ENCODE results near the gene FRMD4B. TPM values are rescaled to one million over a fixed set of nuclear protein-coding genes. Genes with fewer than 3 reads are reported as not detected.
A peak's percentile ranks its signal among the peaks of the same experiment; 100 is the strongest.

Gene FRMD4B
- total and polyA plus RNA-seq, 12 donors: 5.5 to 165 (median 17.4) TPM

DNA sequence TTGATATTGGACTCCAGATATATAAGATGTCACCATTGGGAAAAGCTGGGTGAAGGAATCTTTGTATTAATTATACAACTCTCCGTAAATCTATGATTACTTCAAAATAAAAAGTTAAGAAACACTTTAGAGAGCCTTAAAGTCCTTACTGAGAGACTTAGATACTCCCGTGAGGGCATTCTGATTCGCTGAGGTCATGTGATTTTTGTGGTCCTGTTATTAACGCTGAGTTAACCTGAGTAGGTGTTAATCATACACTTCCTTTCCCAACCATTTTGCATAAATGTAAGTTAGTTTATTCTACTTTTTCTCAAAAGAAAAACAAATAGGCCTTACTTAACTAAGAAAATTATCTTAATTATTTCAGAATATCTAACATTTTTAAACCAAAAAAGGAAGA is 196.4 kb downstream of the FRMD4B start:
- H3K27me3 ChIP-seq: no peaks in the 10 kb centered on the region
- DNase-seq: no peak
- intact Hi-C loops (cut with DNase I): no loop called here
- TF ChIP-seq, protein P1, sequence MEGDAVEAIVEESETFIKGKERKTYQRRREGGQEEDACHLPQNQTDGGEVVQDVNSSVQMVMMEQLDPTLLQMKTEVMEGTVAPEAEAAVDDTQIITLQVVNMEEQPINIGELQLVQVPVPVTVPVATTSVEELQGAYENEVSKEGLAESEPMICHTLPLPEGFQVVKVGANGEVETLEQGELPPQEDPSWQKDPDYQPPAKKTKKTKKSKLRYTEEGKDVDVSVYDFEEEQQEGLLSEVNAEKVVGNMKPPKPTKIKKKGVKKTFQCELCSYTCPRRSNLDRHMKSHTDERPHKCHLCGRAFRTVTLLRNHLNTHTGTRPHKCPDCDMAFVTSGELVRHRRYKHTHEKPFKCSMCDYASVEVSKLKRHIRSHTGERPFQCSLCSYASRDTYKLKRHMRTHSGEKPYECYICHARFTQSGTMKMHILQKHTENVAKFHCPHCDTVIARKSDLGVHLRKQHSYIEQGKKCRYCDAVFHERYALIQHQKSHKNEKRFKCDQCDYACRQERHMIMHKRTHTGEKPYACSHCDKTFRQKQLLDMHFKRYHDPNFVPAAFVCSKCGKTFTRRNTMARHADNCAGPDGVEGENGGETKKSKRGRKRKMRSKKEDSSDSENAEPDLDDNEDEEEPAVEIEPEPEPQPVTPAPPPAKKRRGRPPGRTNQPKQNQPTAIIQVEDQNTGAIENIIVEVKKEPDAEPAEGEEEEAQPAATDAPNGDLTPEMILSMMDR (IDR thresholded peaks at IDR 0.05): no peak
- TF ChIP-seq POLR2A (IDR thresholded peaks at IDR 0.05): no peak
- H3K9me3 ChIP-seq (replicated peaks in 1 of 3): no peaks in the 10 kb centered on the region
- no peak overlapping the region for H3K27ac ChIP-seq
- peaks cover 0 to 38% of the 10 kb centered on the region in 2 donors for H3K36me3 ChIP-seq (replicated peaks in 1 of 2)
- 87 to 94% (median 91%) methylated on average over 4 of the region's 4 CpGs for WGBS, 4 donors
- H3K4me1 ChIP-seq (replicated peaks in 1 of 2): no peaks in the 10 kb centered on the region
- H3K4me3 ChIP-seq: no peak overlapping the region

DNA sequence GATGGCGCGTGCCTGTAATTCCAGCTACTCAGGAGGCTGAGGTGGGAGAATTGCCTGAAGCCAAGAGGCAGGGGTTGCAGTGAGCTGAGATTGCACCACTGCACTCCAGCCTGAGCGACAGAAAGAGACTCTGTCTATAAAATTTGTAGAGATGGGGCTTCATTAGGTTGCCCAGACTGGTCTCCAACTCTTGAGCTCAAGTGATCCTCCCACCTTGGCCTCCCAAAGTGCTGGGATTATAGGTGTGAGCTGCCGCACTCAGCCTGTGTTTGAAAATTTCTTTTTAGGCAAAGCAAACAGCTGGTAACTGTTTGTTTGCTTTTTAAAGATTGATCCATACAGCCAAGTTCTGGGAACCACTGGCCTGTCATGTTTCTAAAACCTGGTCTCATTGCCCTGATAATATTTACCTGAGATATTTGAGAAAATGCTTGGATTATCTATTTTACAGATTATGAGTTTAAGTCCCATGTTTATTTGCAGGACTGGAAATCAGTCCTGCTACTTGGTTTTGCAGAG is 199.3 kb downstream of the FRMD4B start:
- 79 to 99% (median 97%) methylated on average over 4 of the region's 4 CpGs for WGBS, 4 donors
- Histone ChIP-seq H3K36me3 (replicated peaks in 1 of 2) (peaks cover 0 to 21% of the 10 kb centered on the region in 2 donors), H3K9me3 (replicated peaks in 1 of 3) (no peaks in the 10 kb centered on the region), H3K27me3 (no peaks in the 10 kb centered on the region), H3K4me1 (replicated peaks in 1 of 2) (no peaks in the 10 kb centered on the region), H3K4me3 (no peak overlapping the region), H3K27ac (no peak overlapping the region)
- DNase-seq: no peak
- no peak for TF ChIP-seq POLR2A (IDR thresholded peaks at IDR 0.05)
- TF ChIP-seq, protein P1 (IDR thresholded peaks at IDR 0.05): no peak
- intact Hi-C loops (cut with DNase I): no loop called here

DNA sequence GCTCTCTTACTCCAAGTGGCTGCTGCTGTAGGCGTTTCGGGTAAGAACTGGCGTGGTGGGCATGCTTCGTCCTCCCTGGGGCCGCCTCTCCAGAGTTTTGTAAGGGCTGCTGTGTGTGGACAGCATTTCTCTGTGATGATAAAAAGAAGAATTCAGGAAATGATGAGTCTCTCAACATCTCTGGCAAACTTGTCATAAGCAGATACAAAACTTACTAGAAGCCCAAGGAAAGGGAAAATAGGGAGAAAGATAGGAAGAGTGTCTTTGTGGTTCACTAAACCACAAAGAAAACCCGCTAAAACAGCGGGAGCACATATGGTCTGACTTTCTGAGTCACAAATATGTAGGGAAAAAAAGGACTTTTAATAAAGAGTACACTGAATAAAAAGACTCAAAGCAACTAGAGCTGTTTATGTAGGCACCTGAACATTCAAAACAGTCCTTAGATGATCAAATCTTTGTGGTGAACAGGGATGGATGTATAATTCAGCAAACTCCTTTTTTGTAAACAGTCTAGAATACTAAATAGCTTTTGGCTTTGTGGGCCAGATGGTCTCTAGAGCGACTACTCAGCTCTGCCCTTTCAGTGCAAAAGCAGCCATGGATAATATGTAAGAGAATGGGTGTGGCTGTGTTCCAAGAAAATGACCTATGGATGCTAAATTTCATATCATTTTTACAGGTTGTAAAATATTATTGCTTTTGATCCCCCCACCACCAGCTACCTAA is 203.1 kb downstream of the FRMD4B start:
- no peak for DNase-seq
- H3K27ac ChIP-seq: peak overlapping the region in 1 of 5 donors; percentile 2
- H3K36me3 ChIP-seq (replicated peaks in 1 of 2): peaks cover 0 to 40% of the 10 kb centered on the region in 2 donors
- H3K4me1 ChIP-seq (replicated peaks in 1 of 2): no peaks in the 10 kb centered on the region
- H3K9me3 ChIP-seq (replicated peaks in 1 of 3): no peaks in the 10 kb centered on the region
- 77 to 93% (median 85%) methylated on average over 8 of the region's 8 CpGs for WGBS, 4 donors
- intact Hi-C loops (cut with DNase I): no loop called here
- H3K27me3 ChIP-seq: no peaks in the 10 kb centered on the region
- TF ChIP-seq POLR2A (IDR thresholded peaks at IDR 0.05): no peak
- TF ChIP-seq, protein P1 (IDR thresholded peaks at IDR 0.05): no peak
- no peak overlapping the region for H3K4me3 ChIP-seq

DNA sequence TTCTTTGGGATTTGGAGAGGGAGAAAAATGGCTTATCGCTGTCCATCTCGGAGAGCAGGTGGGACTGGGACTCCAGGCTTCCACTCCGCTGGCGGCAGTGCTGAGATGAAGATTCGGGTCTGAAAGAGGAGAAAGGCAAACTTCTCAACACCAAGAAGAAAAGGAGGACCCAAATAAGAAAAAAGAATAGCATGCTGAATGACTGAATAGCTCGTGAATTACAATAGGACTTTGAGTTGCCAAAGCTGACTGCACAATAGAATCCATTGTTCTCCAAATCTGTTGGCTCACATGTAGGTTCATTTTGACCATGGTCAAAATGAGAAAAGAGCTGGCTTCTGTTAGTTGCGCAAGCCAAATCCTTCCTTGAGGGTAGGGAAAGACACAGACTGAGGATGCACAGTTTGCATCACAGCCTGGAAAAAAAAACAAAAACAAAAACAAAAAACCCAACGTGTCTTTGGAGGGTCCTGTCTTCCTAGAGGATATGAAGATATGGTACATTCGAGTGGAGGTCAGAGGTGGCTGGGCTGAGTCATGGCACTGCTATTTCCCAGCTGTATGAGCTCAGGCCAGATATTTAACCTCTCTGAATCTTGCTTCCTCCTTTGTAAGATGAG is 204.2 kb downstream of the FRMD4B start:
- WGBS, 4 donors: 65 to 76% (median 72%) methylated on average over 9 of the region's 9 CpGs
- peak in 5 of 7 donors; percentile 16 to 80 (median 46) for DNase-seq
- Histone ChIP-seq H3K27me3 (no peaks in the 10 kb centered on the region), H3K4me3 (no peak overlapping the region), H3K36me3 (replicated peaks in 1 of 2) (peaks cover 0 to 34% of the 10 kb centered on the region in 2 donors), H3K27ac (no peak overlapping the region), H3K4me1 (replicated peaks in 1 of 2) (no peaks in the 10 kb centered on the region), H3K9me3 (replicated peaks in 1 of 3) (no peaks in the 10 kb centered on the region)
- TF ChIP-seq, protein P1 (IDR thresholded peaks at IDR 0.05): no peak
- TF ChIP-seq POLR2A (IDR thresholded peaks at IDR 0.05): no peak
- intact Hi-C loops (cut with DNase I): no loop called here

Data from adrenal gland (tissue), 12 donors.